Panc1 (cell line): ENCODE measurements around the gene TTC9B. TPM values are rescaled to one million over a fixed set of nuclear protein-coding genes. Genes with fewer than 3 reads are reported as not detected.

ENCODE experiments used
- ATAC-seq: fragments of 200-7000 bp; cut with Tn5 transposase; 2 replicates; pipeline ENCODE4 v1.9.1; 2020; ENCODE audit warnings: mild to moderate bottlenecking, moderate library complexity
- BruUV-seq: library from RNA; stranded (reverse); fragments of 400-500 nt; replicated peaks from 2 replicates; lab custom pipeline; 2021; lab: Mats Ljungman, UMichigan
- CTCF ChIA-PET: fragments of 300-600 bp; sonication (Branson Sonifier 250); formaldehyde crosslinking; loops from one replicate; lab custom pipeline; 2022; ENCODE audit warnings: antibody characterized with exemption; lab: Charles Lee
- POLR2A ChIA-PET: fragments of 300-600 bp; sonication (Branson Sonifier 250); formaldehyde crosslinking; loops from one replicate; lab custom pipeline; 2022; ENCODE audit warnings: antibody characterized with exemption; lab: Charles Lee
- DNase-seq: peaks from one replicate; pipeline ENCODE4 v3.0.0-alpha.2; 2010; ENCODE audit warnings: low read depth, low spot score
- H3K27ac ChIP-seq: 2 replicates; pipeline ENCODE4 v1.5.1; 2011; ENCODE audit warnings: mild to moderate bottlenecking, low read length, inconsistent platforms
- H3K27me3 ChIP-seq: fragments of 200-500 bp; sonication (Bioruptor generic); 2 replicates; pipeline ENCODE4 v1.6.0; 2014; ENCODE audit warnings: low read length, inconsistent platforms; ENCODE audit not compliant: control insufficient read depth, insufficient read depth
- H3K36me3 ChIP-seq: fragments of 200-500 bp; sonication (Bioruptor generic); 2 replicates; pipeline ENCODE4 v1.5.1; 2014; ENCODE audit warnings: inconsistent platforms, mild to moderate bottlenecking, low read length, moderate library complexity; ENCODE audit not compliant: control insufficient read depth, insufficient read depth
- H3K4me1 ChIP-seq: 2 replicates; pipeline ENCODE4 v1.5.1; 2011; ENCODE audit warnings: inconsistent platforms, mild to moderate bottlenecking, low read length, moderate library complexity; ENCODE audit not compliant: control insufficient read depth, insufficient read depth
- H3K4me3 ChIP-seq, 2 experiments: 2 replicates each; pipeline ENCODE4 v1.5.1; 2011 to 2012; ENCODE audit warnings: low read depth in 2 of 2, low read length in 2 of 2, mild to moderate bottlenecking in 2 of 2, inconsistent platforms in 1 of 2, moderate library complexity in 1 of 2
- H3K9me3 ChIP-seq: fragments of 200-500 bp; sonication (Bioruptor generic); 2 replicates; pipeline ENCODE4 v1.5.1; 2014; ENCODE audit warnings: low read depth, mild to moderate bottlenecking, inconsistent platforms, low read length, moderate library complexity; ENCODE audit not compliant: control insufficient read depth, insufficient read depth
- CTCF ChIP-seq: fragments of 450-650 bp; IDR thresholded peaks from 2 replicates; pipeline ENCODE4 v1.5.1; 2017; ENCODE audit warnings: mild to moderate bottlenecking
- POLR2AphosphoS5 ChIP-seq: IDR thresholded peaks from 2 replicates; pipeline ENCODE4 v1.6.1; 2012; ENCODE audit warnings: mild to moderate bottlenecking, low read depth, low read length, moderate library complexity
- REST ChIP-seq, 2 experiments: IDR thresholded peaks; 2 replicates each; pipeline ENCODE4 v1.6.1; 2011 to 2012; ENCODE audit warnings: low read depth in 2 of 2, control low read depth in 1 of 2, low read length in 1 of 2, mild to moderate bottlenecking in 1 of 2, moderate library complexity in 1 of 2; ENCODE audit not compliant: insufficient read depth in 1 of 2
- SIN3A ChIP-seq: IDR thresholded peaks from 2 replicates; pipeline ENCODE4 v1.6.1; 2012; ENCODE audit warnings: low read depth, mild to moderate bottlenecking, low read length, moderate library complexity, borderline replicate concordance; ENCODE audit not compliant: insufficient read depth
- TCF7L2 ChIP-seq: IDR thresholded peaks from 2 replicates; pipeline ENCODE4 v1.6.1; 2011; ENCODE audit warnings: mild to moderate bottlenecking, low read depth, low read length, inconsistent platforms
- in situ Hi-C: cut with HindIII; loops from 2 replicates; pipeline ENCODE4 v1.10.0; 2016; ENCODE audit warnings: low sequenced_read_pairs, low pct_unique_long_range_greater_than_20kb
- intact Hi-C: fragments of 100-400 bp; cut with micrococcal nuclease; formaldehyde crosslinking; loops from one replicate; pipeline ENCODE4 v1.10.0; 2022; ENCODE audit not compliant: unreplicated experiment
- total RNA-seq: library from RNA; stranded (reverse); gene quantifications from one replicate; pipeline ENCODE4 v1.2.1, GENCODE V29; 2021; ENCODE audit not compliant: unreplicated experiment

The TTC9B gene
- total RNA-seq, 1 experiment from 2014 or later = 2.3 TPM

DNA sequence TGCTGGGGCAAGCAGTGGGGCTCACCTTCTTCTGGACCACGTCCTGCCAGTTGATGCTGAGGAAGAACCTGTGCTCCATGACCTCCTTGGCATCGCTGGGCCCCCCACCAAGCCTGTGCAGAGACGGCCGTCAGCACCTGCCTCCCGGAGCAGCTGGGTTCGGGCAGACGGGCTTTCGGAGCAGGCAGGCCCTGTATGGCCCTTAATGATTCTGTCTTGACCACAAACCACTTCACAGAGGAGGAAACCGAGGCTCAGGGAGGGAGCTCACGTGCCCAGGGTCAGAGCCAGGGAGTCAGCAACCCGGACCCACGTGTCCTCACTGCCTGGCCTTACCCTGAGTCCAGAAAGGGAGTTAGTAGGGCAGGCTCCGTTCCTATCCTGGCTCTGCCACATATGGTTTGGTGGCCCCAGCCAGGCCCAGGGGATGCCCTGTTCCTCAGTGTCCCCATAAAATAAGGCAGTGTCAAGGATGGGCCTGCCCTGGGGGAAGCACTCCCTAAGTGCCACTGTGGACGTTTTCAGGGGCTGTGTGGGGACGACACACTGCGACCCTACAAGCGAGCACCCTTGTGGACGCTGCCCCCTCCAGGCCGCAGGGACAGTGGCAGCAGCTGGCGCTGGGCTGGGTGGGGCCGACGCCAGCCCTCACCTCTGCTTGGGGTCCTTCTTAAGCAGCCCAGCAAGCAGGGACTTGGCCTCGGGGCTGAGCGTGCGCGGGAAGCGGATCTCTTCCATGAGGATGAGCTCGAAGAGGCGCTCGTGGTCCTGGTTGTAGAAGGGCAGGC lies 17.2 kb upstream of the TTC9B start:
- Histone ChIP-seq H3K4me3 (no peak overlapping the region), H3K27ac (no peak overlapping the region), H3K4me1 (peaks cover 24% of the 10 kb centered on the region), H3K36me3 (peaks cover 67% of the 10 kb centered on the region), H3K27me3 (no peaks in the 10 kb centered on the region), H3K9me3 (no peaks in the 10 kb centered on the region)
- intact Hi-C loops (no loop called here), in situ Hi-C loops (no loop called here)
- no peak for TF ChIP-seq TCF7L2
- TF ChIP-seq CTCF = no peak
- no peak for TF ChIP-seq REST (IDR thresholded peaks at IDR 0.05; ENCODE audit: insufficient read depth in 1 of 2, low read depth in 2 of 2, low read length in 1 of 2)
- no peak for TF ChIP-seq POLR2AphosphoS5
- TF ChIP-seq SIN3A = no peak
- ATAC-seq = peak; percentile 5; the same call in 1 of the 2 replicates
- ChIA-PET CTCF (interaction anchor here (0.6 to 3.8 kb wide), 14 partner anchors 8 to 443 kb away, joined by 3 to 35 read pairs (median 5); partner anchors contain the start of genes CCNP and TTC9B), POLR2A (no interaction called here)
- no peak for DNase-seq
- BruUV-seq = no TSS peak

DNA sequence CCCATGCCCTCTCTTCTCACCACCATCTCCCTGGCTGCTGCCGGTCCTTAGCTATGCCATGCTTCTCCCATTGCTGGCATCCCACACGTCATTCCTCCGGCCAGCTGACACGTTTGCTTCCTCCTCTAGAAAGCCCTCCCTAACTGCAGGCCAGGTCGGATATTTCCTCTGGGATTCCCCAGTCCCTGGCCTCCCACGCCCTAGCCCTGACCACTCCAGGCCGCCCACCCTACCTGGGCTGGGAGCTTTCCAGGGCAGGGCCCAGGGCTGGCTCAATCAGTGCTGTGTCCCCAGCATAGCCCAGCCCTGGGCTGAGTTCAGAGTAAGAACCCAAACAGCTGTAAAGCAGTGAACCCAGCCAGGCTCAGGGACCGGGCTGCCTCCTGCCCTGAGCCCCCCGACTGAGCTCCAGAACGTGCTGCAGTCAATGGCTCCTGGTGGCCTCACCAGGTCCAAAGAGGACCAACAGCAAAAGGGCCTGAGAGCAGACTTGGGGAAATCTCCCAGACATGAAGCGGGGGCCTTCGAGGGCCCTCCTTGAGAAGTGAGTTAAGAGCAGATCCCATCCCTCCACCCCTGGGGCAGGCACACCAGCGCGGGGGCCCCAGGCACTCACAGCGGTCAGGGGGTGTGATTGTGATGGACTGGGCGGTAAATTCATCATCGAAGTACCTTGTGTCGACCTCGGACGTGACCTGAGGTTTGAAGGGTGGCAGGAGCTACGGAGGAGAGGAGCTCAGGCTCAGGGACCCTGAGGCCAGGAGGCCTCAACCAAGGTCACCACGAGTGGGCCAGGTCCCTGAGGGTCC lies 16.4 kb upstream of the TTC9B start:
- peaks cover 31% of the 10 kb centered on the region for H3K4me1 ChIP-seq
- in situ Hi-C loops = no loop called here
- CTCF ChIA-PET = interaction anchor here (0.5 to 3.8 kb wide), 16 partner anchors 10 to 443 kb away, joined by 3 to 35 read pairs (median 4); partner anchors contain the start of gene TTC9B
- H3K4me3 ChIP-seq = no peak overlapping the region
- DNase-seq (no peak), ATAC-seq (0 out of 2 replicates have a peak, but pooled peaks have one; percentile 1)
- TF ChIP-seq TCF7L2 (no peak), SIN3A (no peak), REST (IDR thresholded peaks at IDR 0.05; ENCODE audit: insufficient read depth in 1 of 2, low read depth in 2 of 2, low read length in 1 of 2) (no peak), POLR2AphosphoS5 (no peak), CTCF (no peak)
- H3K27ac ChIP-seq = no peak overlapping the region
- peaks cover 59% of the 10 kb centered on the region for H3K36me3 ChIP-seq
- POLR2A ChIA-PET = interaction anchor here (0.6 to 0.7 kb wide), 3 partner anchors 34 to 45 kb away, joined by 3 to 12 read pairs (median 5); no protein-coding TSS in a partner anchor
- intact Hi-C loops = no loop called here
- no peaks in the 10 kb centered on the region for H3K27me3 ChIP-seq
- BruUV-seq = no TSS peak
- no peaks in the 10 kb centered on the region for H3K9me3 ChIP-seq
